Stomach smooth muscle (tissue), 2 donors: ENCODE data around the gene GABPA.

Source experiments
- H3K27ac ChIP-seq: one replicate; pipeline ENCODE4 v1.7.0; 2013; ENCODE audit warnings: mild to moderate bottlenecking, low read length, inconsistent platforms
- H3K27me3 ChIP-seq, 2 donors: one replicate each; pipeline ENCODE4 v1.7.0; 2013; ENCODE audit warnings: low read length in 2 of 2; ENCODE audit not compliant: insufficient read depth in 2 of 2, control insufficient read depth in 1 of 2
- H3K36me3 ChIP-seq, 2 donors: one replicate each; pipeline ENCODE4 v1.7.0; 2013; ENCODE audit warnings: low read length in 2 of 2; ENCODE audit not compliant: control insufficient read depth in 2 of 2, insufficient read depth in 2 of 2
- H3K4me1 ChIP-seq: one replicate; pipeline ENCODE4 v1.7.0; 2013; ENCODE audit warnings: low read length; ENCODE audit not compliant: control insufficient read depth, insufficient read depth
- H3K4me3 ChIP-seq, 2 donors: one replicate each; pipeline ENCODE4 v1.7.0; 2013; ENCODE audit warnings: low read length in 2 of 2
- H3K9ac ChIP-seq, 2 donors: one replicate each; pipeline ENCODE4 v1.7.0; 2013; ENCODE audit warnings: low read length in 2 of 2, mild to moderate bottlenecking in 1 of 2
- H3K9me3 ChIP-seq, 2 donors: one replicate each; pipeline ENCODE4 v1.7.0; 2013; ENCODE audit warnings: low read length in 2 of 2; ENCODE audit not compliant: control insufficient read depth in 2 of 2
- donor health status: healthy.
- donor health status: Pancreatic carcinoma.

The GABPA gene

DNA sequence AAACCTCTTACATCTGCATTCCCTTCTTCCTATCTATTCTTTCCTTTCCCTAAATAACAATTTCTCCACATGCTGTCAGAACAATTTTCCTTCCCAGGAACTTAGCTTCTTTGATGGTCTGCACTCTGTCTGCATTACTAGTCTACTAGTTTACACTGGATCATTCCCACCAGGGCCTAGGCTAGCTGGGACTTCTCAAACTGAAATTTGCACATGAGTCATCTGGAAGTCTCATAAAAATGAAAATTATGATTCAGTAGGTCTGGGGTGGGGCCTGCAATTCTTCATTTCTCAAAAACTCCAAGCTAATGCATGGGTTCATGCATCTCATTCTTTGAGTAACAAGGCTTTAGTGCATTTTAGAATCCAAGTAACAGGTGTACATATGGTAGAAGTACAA lies 74.2 kb downstream of the GABPA start:
- Histone ChIP-seq H3K9me3 (no peaks in the 10 kb centered on the region), H3K36me3 (no peaks in the 10 kb centered on the region), H3K4me1 (no peaks in the 10 kb centered on the region), H3K4me3 (no peak overlapping the region), H3K27ac (no peak overlapping the region), H3K27me3 (no peaks in the 10 kb centered on the region), H3K9ac (no peak overlapping the region)

GRCh38 chr21:25811186-25811585 lies 76.4 kb downstream of the GABPA start:
- H3K36me3 ChIP-seq: no peaks in the 10 kb centered on the region
- no peak overlapping the region for H3K27ac ChIP-seq
- no peaks in the 10 kb centered on the region for H3K4me1 ChIP-seq
- H3K9me3 ChIP-seq: no peaks in the 10 kb centered on the region
- H3K27me3 ChIP-seq: no peaks in the 10 kb centered on the region
- H3K9ac ChIP-seq: no peak overlapping the region
- no peak overlapping the region for H3K4me3 ChIP-seq

- H3K4me1 ChIP-seq: peaks cover 3% of the 10 kb centered on the region
- H3K36me3 ChIP-seq: no peaks in the 10 kb centered on the region
- H3K27me3 ChIP-seq: no peaks in the 10 kb centered on the region
- H3K9me3 ChIP-seq: no peaks in the 10 kb centered on the region
- H3K4me3 ChIP-seq: no peak overlapping the region
- no peak overlapping the region for H3K9ac ChIP-seq
- H3K27ac ChIP-seq: no peak overlapping the region
Observed at GRCh38 chr21:25813917-25814316, 79.1 kb downstream of the GABPA start.

DNA sequence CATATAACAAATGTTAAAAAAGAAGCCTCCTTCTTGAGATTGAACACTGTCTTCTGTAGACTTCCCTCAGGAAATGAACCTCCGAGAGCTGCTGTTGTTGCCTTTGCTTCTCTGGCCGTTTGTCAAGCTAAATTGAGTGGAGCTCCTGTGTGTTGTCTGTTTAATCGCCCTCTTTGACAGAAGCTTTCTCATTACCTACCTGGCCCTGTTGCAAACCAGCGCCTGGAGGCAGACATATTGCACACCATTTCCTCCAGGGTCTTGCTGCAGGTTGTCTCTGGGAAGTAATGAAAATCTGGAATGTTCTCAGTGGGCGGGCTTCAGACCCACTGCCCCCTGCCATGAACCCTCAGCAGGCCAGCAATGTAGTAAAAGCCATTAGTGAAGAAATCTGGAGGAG lies 83.3 kb downstream of the GABPA start:
- Histone ChIP-seq H3K27me3 (no peaks in the 10 kb centered on the region), H3K4me3 (no peak overlapping the region), H3K9me3 (no peaks in the 10 kb centered on the region), H3K9ac (no peak overlapping the region), H3K36me3 (no peaks in the 10 kb centered on the region), H3K4me1 (peaks cover 3% of the 10 kb centered on the region), H3K27ac (no peak overlapping the region)

DNA sequence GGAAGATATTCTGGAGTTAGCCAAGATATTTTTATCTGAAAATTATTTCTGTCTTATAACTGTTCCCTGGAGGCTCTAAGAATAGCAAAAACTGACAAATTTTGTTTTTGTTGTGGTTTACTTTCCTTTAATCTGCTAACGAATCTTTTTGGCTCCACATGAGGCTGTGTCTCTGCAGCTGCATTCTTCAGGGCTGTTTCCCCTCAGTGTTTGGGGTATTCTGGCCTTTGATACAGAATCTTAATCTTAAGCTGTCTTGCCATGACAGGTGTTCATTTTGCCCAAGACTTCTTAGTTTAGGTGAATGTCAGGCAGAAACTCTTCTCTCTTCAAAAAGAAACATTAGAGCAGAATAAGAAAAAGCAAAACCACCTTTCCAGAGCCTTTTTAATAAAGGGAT lies 83.8 kb downstream of the GABPA start:
- Histone ChIP-seq H3K36me3 (no peaks in the 10 kb centered on the region), H3K27me3 (no peaks in the 10 kb centered on the region), H3K4me3 (no peak overlapping the region), H3K9me3 (no peaks in the 10 kb centered on the region), H3K4me1 (peaks cover 3% of the 10 kb centered on the region), H3K9ac (no peak overlapping the region), H3K27ac (no peak overlapping the region)
